ENCODE results near the gene ARID2.

GRCh38 chr12:45779936-45780335, 50.4 kb downstream of the ARID2 start:
- TF ChIP-seq CTCF (conservative IDR thresholded peaks at IDR 0.05; ENCODE audit: low read depth, low read length), result no peak
- TF ChIP-seq EZH2 (IDR thresholded peaks at IDR 0.05; ENCODE audit: borderline replicate concordance, low read depth, low read length, poor library complexity, severe bottlenecking), result no peak
